Right lobe of liver (tissue), 6 donors: ENCODE data around the gene PLA2G4D. TPM values are rescaled to one million over a fixed set of nuclear protein-coding genes. Genes with fewer than 3 reads are reported as not detected.

Source experiments
- ATAC-seq, 4 donors: fragments of 200-7000 bp; cut with Tn5 transposase; one replicate each; pipeline ENCODE4 v1.9.1; 2020; ENCODE audit warnings: mild to moderate bottlenecking in 4 of 4, moderate library complexity in 4 of 4
- DNase-seq, 3 donors: peaks; one replicate each; pipeline ENCODE4 v3.0.0-alpha.2; 2020
- H3K27ac ChIP-seq, 3 donors: fragments of 200-600 bp; one replicate each; pipeline ENCODE4 v1.8.0; 2022
- H3K27me3 ChIP-seq, 2 donors: fragments of 200-600 bp; one replicate each; pipeline ENCODE4 v1.8.0; 2022
- H3K36me3 ChIP-seq, 4 donors: fragments of 200-600 bp; sonication (generic) in 1 of 4; one replicate each; pipeline versions ENCODE4 v1.5.1 to v1.8.0; 2017 to 2022; ENCODE audit warnings: control low read depth in 1 of 4
- H3K4me1 ChIP-seq, 4 donors: fragments of 200-600 bp; sonication (generic) in 1 of 4; one replicate each; pipeline versions ENCODE4 v1.5.1 to v1.8.0; 2017 to 2022; ENCODE audit warnings: control low read depth in 1 of 4
- H3K4me3 ChIP-seq, 3 donors: fragments of 200-600 bp; one replicate each; pipeline ENCODE4 v1.8.0; 2022
- H3K9me3 ChIP-seq, 4 donors: fragments of 200-600 bp; sonication (generic) in 1 of 4; one replicate each; pipeline versions ENCODE4 v1.5.1 to v1.8.0; 2017 to 2022; ENCODE audit warnings: control low read depth in 1 of 4
- CTCF ChIP-seq, 4 donors: fragments of 200-600 bp in 3 of 4; fragments of 450-650 bp in 1 of 4; IDR thresholded peaks; one replicate each; pipeline versions ENCODE4 v1.5.1 to v1.8.0; 2016 to 2022; ENCODE audit warnings: antibody characterized with exemption in 4 of 4, mild to moderate bottlenecking in 2 of 4
- POLR2A ChIP-seq: fragments of 450-650 bp; IDR thresholded peaks from one replicate; pipeline ENCODE4 v1.6.1; 2017; ENCODE audit warnings: antibody characterized with exemption, mild to moderate bottlenecking
- WGBS: methylation state at CpG from one replicate; pipeline ENCODE4 v1.1.6; 2018; ENCODE audit warnings: low coverage, low lambda C conversion rate; ENCODE audit not compliant: insufficient coverage; ENCODE audit errors: missing lambda C conversion rate; 5-methylcytosine and 5-hydroxymethylcytosine counted together
- intact Hi-C, 2 donors: fragments of 100-400 bp; cut with DNase I; formaldehyde crosslinking; loops; one replicate each; pipeline versions ENCODE4 v1.11.2 to v1.14.1; 2022
- total RNA-seq, 6 experiments: library from RNA; depleted of rRNA in 2 of 6; stranded (reverse); fragments of >200 nt in 2 of 6; fragmentation: NEBNext Ultra II Directional in 3 of 6; extraction: Animal tissue kit (Norgen Biotek cat#: 25700) in 3 of 6; gene quantifications; one replicate each; pipeline versions ENCODE4 v1.1.0 to v1.2.4, GENCODE V29; 2016 to 2023
- donor health status: DM: no; HTN: yes; CAD: no.
- donor health status: DM: no; HTN: no; CAD: no.
- donor health status: DM: no; HTN: no; CAD: no.
- donor health status: DM: no; HTN: yes; CAD: no.
- donor health status: DM: no; HTN: yes; CAD: no.

Gene PLA2G4D
- total RNA-seq, 6 experiments from 2014 or later: not detected

- H3K4me1 ChIP-seq: peaks cover 0 to 25% (median 0%) of the 10 kb centered on the region in 4 donors
- ATAC-seq (peak; percentile 70 to 83 (median 77)), DNase-seq (peak; percentile 64 to 83 (median 74))
- intact Hi-C loops: loop anchor here in 1 of 2 donors (5.0 kb wide), 1 partner anchor 65 kb away; no protein-coding TSS in a partner anchor
- no peaks in the 10 kb centered on the region for H3K27me3 ChIP-seq
- peak; percentile 36 to 67 (median 50) for TF ChIP-seq CTCF (IDR thresholded peaks at IDR 0.05)
- no peak for TF ChIP-seq POLR2A
- no peaks in the 10 kb centered on the region for H3K36me3 ChIP-seq
- peak overlapping the region in 2 of 3 donors; percentile 33 to 36 for H3K27ac ChIP-seq
- H3K4me3 ChIP-seq: peak overlapping the region in 1 of 3 donors; percentile 14
- WGBS: 13% methylated on average over 21 of the region's 37 CpGs
- no peaks in the 10 kb centered on the region for H3K9me3 ChIP-seq
Measured at GRCh38 chr15:42056934-42057798, 37.2 kb downstream of the PLA2G4D start.

GRCh38 chr15:42053914-42054313, 40.4 kb downstream of the PLA2G4D start:
- TF ChIP-seq CTCF (IDR thresholded peaks at IDR 0.05) (no peak), POLR2A (no peak)
- ATAC-seq (peak in 2 of 4 donors; percentile 15 to 17), DNase-seq (no peak)
- no peaks in the 10 kb centered on the region for H3K36me3 ChIP-seq
- WGBS: 55% methylated on average over 2 of the region's 2 CpGs
- no peaks in the 10 kb centered on the region for H3K9me3 ChIP-seq
- H3K4me3 ChIP-seq: no peak overlapping the region
- H3K4me1 ChIP-seq: peaks cover 0 to 10% (median 0%) of the 10 kb centered on the region in 4 donors
- no peaks in the 10 kb centered on the region for H3K27me3 ChIP-seq
- no peak overlapping the region for H3K27ac ChIP-seq
- intact Hi-C loops: no loop called here

- Histone ChIP-seq H3K4me3 (no peak overlapping the region), H3K27ac (no peak overlapping the region), H3K36me3 (no peaks in the 10 kb centered on the region), H3K27me3 (no peaks in the 10 kb centered on the region), H3K4me1 (peaks cover 0 to 10% (median 0%) of the 10 kb centered on the region in 4 donors), H3K9me3 (no peaks in the 10 kb centered on the region)
- 63% methylated on average over 4 of the region's 4 CpGs for WGBS
- ATAC-seq: no peak
- intact Hi-C loops: no loop called here
- TF ChIP-seq POLR2A (no peak), CTCF (IDR thresholded peaks at IDR 0.05) (no peak)
- DNase-seq: no peak
Measured at GRCh38 chr15:42053010-42053409, 41.4 kb downstream of the PLA2G4D start.

GRCh38 chr15:42050484-42051255, 43.7 kb downstream of the PLA2G4D start:
- no peak for ATAC-seq
- intact Hi-C loops: no loop called here
- Histone ChIP-seq H3K27ac (no peak overlapping the region), H3K4me3 (no peak overlapping the region), H3K36me3 (no peaks in the 10 kb centered on the region), H3K4me1 (no peaks in the 10 kb centered on the region), H3K27me3 (no peaks in the 10 kb centered on the region), H3K9me3 (no peaks in the 10 kb centered on the region)
- no peak for TF ChIP-seq POLR2A
- TF ChIP-seq CTCF (IDR thresholded peaks at IDR 0.05): no peak
- no peak for DNase-seq
- WGBS: 84% methylated on average over 8 of the region's 10 CpGs
